Neural cell (in vitro differentiated cells): ENCODE data around the gene PDLIM5.

Experiments
- CTCF ChIP-seq: fragments of 450-650 bp; IDR thresholded peaks from 2 replicates; pipeline ENCODE4 v1.5.1; 2014; ENCODE audit warnings: antibody characterized with exemption, mild to moderate bottlenecking, moderate library complexity; ENCODE audit not compliant: poor library complexity, severe bottlenecking
- EP300 ChIP-seq: fragments of 450-650 bp; conservative IDR thresholded peaks from 2 replicates; pipeline ENCODE4 v1.6.1; 2014; ENCODE audit warnings: antibody characterized with exemption, mild to moderate bottlenecking, moderate library complexity; ENCODE audit not compliant: poor library complexity, severe bottlenecking
- POLR2AphosphoS5 ChIP-seq: IDR thresholded peaks from 2 replicates; pipeline ENCODE4 v1.6.1; 2012
- REST ChIP-seq: IDR thresholded peaks from 2 replicates; pipeline ENCODE4 v1.6.1; 2012; ENCODE audit warnings: borderline replicate concordance

GRCh38 chr4:94472056-94472826, 20.5 kb downstream of the PDLIM5 start:
- no peak for TF ChIP-seq CTCF
- TF ChIP-seq POLR2AphosphoS5 = no peak
- no peak for TF ChIP-seq EP300
- no peak for TF ChIP-seq REST
